Measurements from ENCODE around the gene TMUB1.

- TF ChIP-seq, protein P1, sequence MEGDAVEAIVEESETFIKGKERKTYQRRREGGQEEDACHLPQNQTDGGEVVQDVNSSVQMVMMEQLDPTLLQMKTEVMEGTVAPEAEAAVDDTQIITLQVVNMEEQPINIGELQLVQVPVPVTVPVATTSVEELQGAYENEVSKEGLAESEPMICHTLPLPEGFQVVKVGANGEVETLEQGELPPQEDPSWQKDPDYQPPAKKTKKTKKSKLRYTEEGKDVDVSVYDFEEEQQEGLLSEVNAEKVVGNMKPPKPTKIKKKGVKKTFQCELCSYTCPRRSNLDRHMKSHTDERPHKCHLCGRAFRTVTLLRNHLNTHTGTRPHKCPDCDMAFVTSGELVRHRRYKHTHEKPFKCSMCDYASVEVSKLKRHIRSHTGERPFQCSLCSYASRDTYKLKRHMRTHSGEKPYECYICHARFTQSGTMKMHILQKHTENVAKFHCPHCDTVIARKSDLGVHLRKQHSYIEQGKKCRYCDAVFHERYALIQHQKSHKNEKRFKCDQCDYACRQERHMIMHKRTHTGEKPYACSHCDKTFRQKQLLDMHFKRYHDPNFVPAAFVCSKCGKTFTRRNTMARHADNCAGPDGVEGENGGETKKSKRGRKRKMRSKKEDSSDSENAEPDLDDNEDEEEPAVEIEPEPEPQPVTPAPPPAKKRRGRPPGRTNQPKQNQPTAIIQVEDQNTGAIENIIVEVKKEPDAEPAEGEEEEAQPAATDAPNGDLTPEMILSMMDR (conservative IDR thresholded peaks at IDR 0.05; ENCODE audit: low read length), result no peak
- TF ChIP-seq EZH2phosphoT487 (IDR thresholded peaks at IDR 0.05; ENCODE audit: borderline replicate concordance, low read depth, low read length), result no peak
Measured at GRCh38 chr7:151125846-151126481, 42.7 kb upstream of the TMUB1 start.

All from OCI-LY7 (cell line).